Stimulated activated CD4-positive, alpha-beta T cell treated with anti-CD3 and anti-CD28 coated beads, Interleukin-12 subunit alpha, Interleukin-12 subunit beta, amount 100 ng/mL, for 24 hours (primary cell): Measurements from ENCODE around the gene LRRC73.
"Not testable (repeated sequence)": the region's sequence is repeated elsewhere in the genome, so short reads cannot be mapped to it uniquely, and the experiment has no call there.

Source experiments
- DNase-seq, 2 experiments: peaks; one replicate each; pipeline ENCODE4 v3.0.0-alpha.2; 2020; ENCODE audit warnings: low read depth in 2 of 2

The LRRC73 gene

GRCh38 chr6:43510827-43511163, 649 bp upstream of the LRRC73 start:
- no peak for DNase-seq

GRCh38 chr6:43509142-43509983, 783 bp downstream of the LRRC73 start:
- DNase-seq, result no peak

- DNase-seq, result no peak
Measured at GRCh38 chr6:43508481-43509141, 1.5 kb downstream of the LRRC73 start.

GRCh38 chr6:43506667-43507471, 3.3 kb downstream of the LRRC73 start:
- DNase-seq, result peak; percentile 54 to 77

GRCh38 chr6:43506171-43506570, 4.0 kb downstream of the LRRC73 start:
- no peak for DNase-seq

GRCh38 chr6:43505718-43506117, 4.4 kb downstream of the LRRC73 start:
- no peak for DNase-seq

- DNase-seq, result no peak
Measured at GRCh38 chr6:43504756-43505593, 5.2 kb downstream of the LRRC73 start.

GRCh38 chr6:43503443-43503842, 6.7 kb downstream of the LRRC73 start:
- DNase-seq, result no peak

GRCh38 chr6:43502666-43503065, 7.5 kb downstream of the LRRC73 start:
- DNase-seq, result no peak

GRCh38 chr6:43500921-43501320, 9.2 kb downstream of the LRRC73 start:
- no peak for DNase-seq

- no peak for DNase-seq
Measured at GRCh38 chr6:43499028-43499815, 10.9 kb downstream of the LRRC73 start.

GRCh38 chr6:43498291-43498690, 11.9 kb downstream of the LRRC73 start:
- not testable (repeated sequence) for DNase-seq

GRCh38 chr6:43497689-43498088, 12.5 kb downstream of the LRRC73 start:
- no peak for DNase-seq

GRCh38 chr6:43497129-43497396, 13.1 kb downstream of the LRRC73 start:
- no peak for DNase-seq

GRCh38 chr6:43496370-43497128, 13.6 kb downstream of the LRRC73 start:
- no peak for DNase-seq

- no peak for DNase-seq
Measured at GRCh38 chr6:43495409-43495941, 14.7 kb downstream of the LRRC73 start.

- no peak for DNase-seq
Measured at GRCh38 chr6:43494766-43495165, 15.4 kb downstream of the LRRC73 start.

GRCh38 chr6:43494321-43494720, 15.8 kb downstream of the LRRC73 start:
- no peak for DNase-seq

- no peak for DNase-seq
Measured at GRCh38 chr6:43493833-43494232, 16.3 kb downstream of the LRRC73 start.

- no peak for DNase-seq
Measured at GRCh38 chr6:43493230-43493629, 16.9 kb downstream of the LRRC73 start.
